HG03460 (cell line): ENCODE results near the gene PRDM10.

Experiments used
- ATAC-seq: cut with Tn5 transposase; IDR thresholded peaks from one replicate; pipeline ENCODE4 v1.9.1; 2021; ENCODE audit not compliant: unreplicated experiment

The PRDM10 gene

GRCh38 chr11:130008326-130008725 lies 5.7 kb upstream of the PRDM10 start:
- no peak for ATAC-seq

GRCh38 chr11:130006929-130007328 lies 4.3 kb upstream of the PRDM10 start:
- ATAC-seq = no peak

GRCh38 chr11:130003717-130004001 lies 1.0 kb upstream of the PRDM10 start:
- peak; percentile 20 for ATAC-seq

- peak; percentile 67 for ATAC-seq
Observed at GRCh38 chr11:130002846-130003716, 446 bp upstream of the PRDM10 start.

GRCh38 chr11:130001461-130002351 lies 929 bp downstream of the PRDM10 start:
- ATAC-seq = peak; percentile 25

- ATAC-seq = no peak
Observed at GRCh38 chr11:130000552-130001176, 2.0 kb downstream of the PRDM10 start.

GRCh38 chr11:129999407-129999806 lies 3.2 kb downstream of the PRDM10 start:
- no peak for ATAC-seq

GRCh38 chr11:129998905-129999304 lies 3.7 kb downstream of the PRDM10 start:
- no peak for ATAC-seq

GRCh38 chr11:129998107-129998506 lies 4.5 kb downstream of the PRDM10 start:
- ATAC-seq = no peak

GRCh38 chr11:129997513-129997912 lies 5.1 kb downstream of the PRDM10 start:
- ATAC-seq = no peak

GRCh38 chr11:129996113-129996870 lies 6.3 kb downstream of the PRDM10 start:
- ATAC-seq = no peak

- ATAC-seq = no peak
Observed at GRCh38 chr11:129995163-129995562, 7.5 kb downstream of the PRDM10 start.

GRCh38 chr11:129992161-129992944 lies 10.3 kb downstream of the PRDM10 start:
- ATAC-seq = peak; percentile 69

GRCh38 chr11:129989149-129989813 lies 13.4 kb downstream of the PRDM10 start:
- no peak for ATAC-seq

GRCh38 chr11:129987950-129988349 lies 14.7 kb downstream of the PRDM10 start:
- no peak for ATAC-seq

GRCh38 chr11:129985823-129986222 lies 16.8 kb downstream of the PRDM10 start:
- no peak for ATAC-seq

GRCh38 chr11:129980086-129980485 lies 22.5 kb downstream of the PRDM10 start:
- ATAC-seq = no peak

- no peak for ATAC-seq
Observed at GRCh38 chr11:129979046-129979605, 23.5 kb downstream of the PRDM10 start.

- no peak for ATAC-seq
Observed at GRCh38 chr11:129978447-129978846, 24.2 kb downstream of the PRDM10 start.
